ENCODE results near the gene SLC39A12.
A peak's percentile ranks its signal among the peaks of the same experiment; 100 is the strongest.

Gene SLC39A12

GRCh38 chr10:17963431-17963830 is 11.7 kb downstream of the SLC39A12 start:
- no peak for DNase-seq (ENCODE audit: low read depth)

GRCh38 chr10:17965649-17966235 is 14.0 kb downstream of the SLC39A12 start:
- DNase-seq (ENCODE audit: low read depth): no peak

- DNase-seq (ENCODE audit: low read depth): no peak
These were observed 22.8 kb downstream of the SLC39A12 start for GRCh38 chr10:17974505-17974904.

- DNase-seq (ENCODE audit: low read depth): no peak
These were observed 29.3 kb downstream of the SLC39A12 start for GRCh38 chr10:17980846-17981565.

GRCh38 chr10:17981766-17982380 is 30.2 kb downstream of the SLC39A12 start:
- peak; percentile 54 for DNase-seq (ENCODE audit: low read depth)

- no peak for DNase-seq (ENCODE audit: low read depth)
These were observed 32.3 kb downstream of the SLC39A12 start for GRCh38 chr10:17984056-17984455.

- no peak for DNase-seq (ENCODE audit: low read depth)
These were observed 32.8 kb downstream of the SLC39A12 start for GRCh38 chr10:17984563-17984962.

GRCh38 chr10:17989908-17990767 is 38.4 kb downstream of the SLC39A12 start:
- DNase-seq (ENCODE audit: low read depth): peak; percentile 44

GRCh38 chr10:17992266-17992665 is 40.5 kb downstream of the SLC39A12 start:
- DNase-seq (ENCODE audit: low read depth): no peak

GRCh38 chr10:17993361-17993760 is 41.6 kb downstream of the SLC39A12 start:
- no peak for DNase-seq (ENCODE audit: low read depth)

GRCh38 chr10:18000601-18001000 is 48.9 kb downstream of the SLC39A12 start:
- no peak for DNase-seq (ENCODE audit: low read depth)

- DNase-seq (ENCODE audit: low read depth): no peak
These were observed 53.7 kb downstream of the SLC39A12 start for GRCh38 chr10:18005445-18005780.

GRCh38 chr10:18005781-18006456 is 54.2 kb downstream of the SLC39A12 start:
- peak; percentile 40 for DNase-seq (ENCODE audit: low read depth)

GRCh38 chr10:18008986-18009385 is 57.3 kb downstream of the SLC39A12 start:
- peak; percentile 45 for DNase-seq (ENCODE audit: low read depth)

GRCh38 chr10:18010050-18010449 is 58.3 kb downstream of the SLC39A12 start:
- no peak for DNase-seq (ENCODE audit: low read depth)

GRCh38 chr10:18020523-18020922 is 68.8 kb downstream of the SLC39A12 start:
- DNase-seq (ENCODE audit: low read depth): no peak

GRCh38 chr10:18021725-18022480 is 70.2 kb downstream of the SLC39A12 start:
- no peak for DNase-seq (ENCODE audit: low read depth)

GRCh38 chr10:18043148-18044006 is 91.7 kb downstream of the SLC39A12 start:
- peak; percentile 8 for DNase-seq (ENCODE audit: low read depth)

- peak; percentile 10 for DNase-seq (ENCODE audit: low read depth)
These were observed 93.4 kb downstream of the SLC39A12 start for GRCh38 chr10:18044976-18045720.

GRCh38 chr10:18056583-18056982 is 104.9 kb downstream of the SLC39A12 start:
- no peak for DNase-seq (ENCODE audit: low read depth)

Data from fibroblast of the conjunctiva (primary cell).